IPS DF 19.7 (cell line): Measurements from ENCODE around the gene CHST7.
A peak's percentile ranks its signal among the peaks of the same experiment; 100 is the strongest.
"Not testable (repeated sequence)": the region's sequence is repeated elsewhere in the genome, so short reads cannot be mapped to it uniquely, and the experiment has no call there.

Experiments
- DNase-seq: peaks from one replicate; pipeline ENCODE4 v3.0.0-alpha.2; 2013; ENCODE audit warnings: low read depth, low spot score

CHST7 gene, protein sequence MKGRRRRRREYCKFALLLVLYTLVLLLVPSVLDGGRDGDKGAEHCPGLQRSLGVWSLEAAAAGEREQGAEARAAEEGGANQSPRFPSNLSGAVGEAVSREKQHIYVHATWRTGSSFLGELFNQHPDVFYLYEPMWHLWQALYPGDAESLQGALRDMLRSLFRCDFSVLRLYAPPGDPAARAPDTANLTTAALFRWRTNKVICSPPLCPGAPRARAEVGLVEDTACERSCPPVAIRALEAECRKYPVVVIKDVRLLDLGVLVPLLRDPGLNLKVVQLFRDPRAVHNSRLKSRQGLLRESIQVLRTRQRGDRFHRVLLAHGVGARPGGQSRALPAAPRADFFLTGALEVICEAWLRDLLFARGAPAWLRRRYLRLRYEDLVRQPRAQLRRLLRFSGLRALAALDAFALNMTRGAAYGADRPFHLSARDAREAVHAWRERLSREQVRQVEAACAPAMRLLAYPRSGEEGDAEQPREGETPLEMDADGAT

DNA sequence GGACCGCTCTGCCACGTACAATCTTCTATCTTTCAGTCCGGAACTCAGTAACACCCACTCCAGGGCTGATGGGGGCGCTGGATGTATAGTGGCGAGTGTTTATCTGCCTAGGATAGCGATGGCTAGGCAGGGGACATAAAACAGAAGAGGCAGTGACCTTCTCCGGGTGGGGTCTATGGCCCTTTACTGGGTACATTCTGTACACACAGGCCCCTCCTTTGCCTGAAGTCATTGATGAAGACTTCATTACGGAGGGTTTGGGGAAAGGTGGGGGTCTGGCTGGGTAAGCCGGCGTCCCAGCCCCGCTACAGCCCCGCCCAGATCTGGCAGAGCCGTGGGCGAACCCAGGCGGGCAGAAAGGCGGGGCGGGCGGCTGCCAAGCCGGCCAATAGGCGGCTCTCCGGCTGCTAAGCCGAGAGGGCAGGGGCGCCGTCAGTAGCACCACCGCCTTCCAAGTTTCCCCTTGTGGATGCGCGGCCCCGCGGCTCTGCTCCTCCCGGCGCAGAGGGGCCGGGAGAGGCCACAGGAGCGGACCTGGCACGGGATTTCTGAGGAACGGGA lies at the start of gene CHST7:
Gene CHST7, plus strand, starts transcription at position 435 of the 561 bp plus-strand sequence. CDS start 167 bp downstream, outside the sequence.
- no peak for DNase-seq

DNA sequence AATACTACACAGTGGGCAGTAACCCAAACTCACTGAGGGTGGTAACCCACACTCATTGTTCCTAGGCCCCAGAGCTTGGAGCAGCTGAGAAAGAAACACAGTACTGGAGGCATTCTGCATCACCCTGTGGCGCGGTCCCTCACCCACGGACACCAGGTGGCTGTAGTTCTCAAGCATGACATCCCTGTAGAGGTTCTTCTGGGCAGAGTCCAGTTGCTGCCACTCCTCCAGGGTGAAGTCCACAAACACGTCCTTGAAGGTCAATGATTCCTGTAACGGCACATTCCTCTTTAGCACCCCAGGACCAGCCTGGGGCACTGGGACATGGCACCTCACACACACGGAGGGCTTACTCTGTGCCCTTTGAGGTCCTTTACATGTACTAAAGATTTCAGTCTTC lies 44.9 kb upstream of the CHST7 start:
- not testable (repeated sequence) for DNase-seq

DNA sequence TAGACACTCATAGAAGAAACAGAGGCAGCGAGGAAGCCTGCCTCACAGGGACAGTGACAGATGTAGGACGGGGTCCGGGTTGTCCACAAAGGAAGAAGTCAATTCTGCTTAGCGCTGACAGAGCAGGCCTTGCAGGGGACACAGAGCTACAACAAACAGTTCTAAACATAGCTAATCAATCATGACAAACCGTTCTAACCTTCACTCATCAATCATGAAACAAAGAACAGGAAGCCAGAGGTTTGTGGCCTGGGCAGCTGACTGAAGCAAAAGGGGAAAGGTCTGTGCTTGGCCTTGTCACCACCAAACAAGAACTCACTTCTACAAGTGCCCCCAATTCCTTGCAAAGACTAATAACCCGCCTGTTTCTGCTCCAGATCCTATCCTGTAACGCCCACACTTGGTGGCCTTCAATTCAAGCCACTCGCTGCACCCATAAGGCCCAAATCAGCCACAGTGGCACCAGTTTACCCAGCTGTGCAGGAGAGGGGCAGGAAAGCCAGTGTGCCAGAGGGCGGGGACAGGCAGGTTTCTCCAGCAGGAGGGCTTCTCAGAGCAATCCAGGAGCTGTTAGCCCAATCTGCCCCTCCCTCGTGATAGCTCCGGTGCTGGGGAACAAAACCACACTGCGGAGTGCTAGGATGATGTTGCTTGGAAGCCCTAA lies 43.7 kb upstream of the CHST7 start:
- DNase-seq, result not testable (repeated sequence)

DNA sequence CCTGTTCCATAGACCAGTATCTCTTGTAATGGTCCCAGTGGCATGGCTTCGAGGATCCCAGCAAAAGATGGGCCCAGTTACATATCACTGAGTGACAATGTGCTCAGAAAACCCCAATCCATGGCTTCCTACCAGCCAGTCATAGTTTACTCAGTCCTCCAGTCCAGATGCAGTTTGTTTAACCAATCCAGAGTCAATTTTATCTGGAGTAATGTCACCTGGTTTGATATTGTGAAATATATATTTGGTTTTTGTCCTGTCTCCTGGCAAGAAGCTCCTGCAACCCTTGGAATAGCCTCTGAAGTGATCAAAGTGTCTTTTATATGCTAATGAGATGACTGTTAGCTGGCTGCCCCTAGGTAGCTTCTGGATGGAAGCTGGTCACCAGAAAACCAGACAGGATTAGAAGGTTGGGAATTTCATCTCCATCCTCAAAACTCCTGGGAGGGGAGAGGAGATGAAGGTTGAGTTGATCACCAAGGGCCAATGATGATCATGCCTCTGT lies 43.1 kb upstream of the CHST7 start:
- not testable (repeated sequence) for DNase-seq

DNA sequence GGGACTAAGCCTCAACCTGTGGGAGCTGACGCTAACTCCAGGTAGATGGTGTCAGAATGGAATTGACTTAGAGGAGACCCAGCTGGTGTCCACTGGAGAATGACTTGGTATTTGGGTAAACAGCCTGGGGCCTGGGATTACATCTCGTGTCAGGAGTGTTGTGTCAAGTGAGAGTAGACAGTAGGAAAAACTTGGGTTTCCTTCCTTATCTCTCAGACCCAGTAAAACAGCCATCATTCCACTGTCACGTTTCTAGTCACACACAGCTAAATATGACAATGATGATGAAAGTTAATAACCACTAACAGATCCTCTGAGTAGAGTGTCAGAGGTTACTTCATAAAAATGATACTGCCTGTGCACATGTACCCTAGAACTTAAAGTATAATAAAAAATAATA lies 42.1 kb upstream of the CHST7 start:
- DNase-seq, result no peak

DNA sequence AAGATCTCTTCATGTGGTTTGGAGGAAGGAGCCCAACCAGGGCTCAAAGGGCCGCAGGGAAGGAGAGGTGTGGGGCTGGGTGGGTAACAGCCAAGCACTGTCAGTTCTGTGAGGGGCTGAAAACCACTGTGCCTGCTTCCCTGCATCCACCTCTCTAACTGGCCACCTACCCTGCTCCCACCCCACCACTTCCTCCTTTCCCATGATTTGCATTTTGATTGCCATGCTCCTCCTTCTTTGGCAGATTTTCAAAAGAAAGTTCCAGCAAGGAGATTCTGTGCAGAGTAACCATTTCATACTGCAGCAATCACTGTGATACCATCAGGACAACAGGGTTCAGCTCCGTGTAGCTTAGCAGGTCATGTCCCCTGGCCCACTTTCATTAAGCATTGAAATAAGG lies 30.1 kb upstream of the CHST7 start:
- DNase-seq, result no peak

DNA sequence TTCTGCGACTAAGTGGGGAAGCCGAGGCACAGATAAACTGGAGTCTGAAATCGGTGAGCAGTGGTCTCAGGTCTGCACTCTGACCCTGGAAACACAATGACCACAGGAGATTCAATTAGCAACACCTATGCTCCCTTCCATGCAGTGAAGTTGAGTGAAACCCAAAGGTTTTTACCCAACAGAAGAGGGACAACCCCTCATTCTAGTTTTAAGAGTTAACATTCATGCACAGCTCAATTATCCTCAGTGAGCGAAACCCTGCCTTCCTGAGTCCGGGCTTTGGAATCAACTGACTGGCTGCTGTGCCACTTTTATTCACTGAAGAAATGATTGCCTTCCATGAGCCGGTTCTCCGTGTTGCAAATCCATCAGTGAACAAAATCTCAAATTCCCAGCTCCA lies 29.0 kb upstream of the CHST7 start:
- not testable (repeated sequence) for DNase-seq

DNA sequence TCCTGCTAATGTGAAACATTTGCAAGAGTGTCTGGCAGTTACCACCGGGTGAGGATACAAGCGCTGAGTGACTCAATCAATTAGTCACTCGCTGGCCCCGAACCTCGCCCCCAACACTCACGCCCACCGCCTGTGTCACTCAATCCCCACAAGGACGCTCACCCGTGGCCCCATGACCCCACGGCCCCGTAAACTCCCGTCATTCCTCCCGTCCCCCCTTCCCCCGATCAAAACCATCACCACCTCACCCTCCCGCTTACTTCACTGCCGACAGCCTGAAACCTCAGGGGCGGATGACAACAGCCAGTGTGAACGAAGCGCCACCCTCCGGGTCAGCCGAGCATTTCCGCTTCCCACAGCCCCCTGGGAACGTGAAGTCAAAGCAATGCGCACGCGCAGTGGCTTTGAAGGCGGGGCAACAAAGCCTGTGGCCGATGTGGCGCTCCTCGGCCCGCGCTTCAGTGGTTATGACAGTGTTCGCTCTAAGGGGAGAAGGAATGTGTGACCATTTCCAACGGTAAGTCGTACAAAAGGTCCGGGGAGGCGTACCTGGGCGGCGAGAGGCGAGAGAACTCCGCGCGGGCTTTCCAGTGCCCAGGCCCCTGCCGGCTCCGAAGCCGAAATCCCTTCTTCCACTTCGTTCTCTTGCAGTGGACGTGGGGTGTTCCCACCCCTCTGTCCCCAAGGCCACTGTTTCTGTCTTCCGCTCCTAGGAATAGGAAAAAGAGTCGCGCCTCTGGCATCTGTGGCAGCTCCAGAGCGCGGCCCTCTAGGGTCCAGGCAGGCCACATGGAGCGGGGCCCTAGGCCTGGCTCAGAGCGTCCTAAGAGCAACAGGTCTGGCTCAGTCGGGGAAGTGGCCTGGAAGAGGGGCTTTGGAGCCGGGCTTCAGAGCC lies 28.2 kb upstream of the CHST7 start, which contains the start of gene ZNF674:
Gene ZNF674, minus strand, starts transcription at position 311 of the 895 bp plus-strand sequence. CDS start 3,334 bp downstream, outside the sequence.
- DNase-seq, result peak; percentile 54

DNA sequence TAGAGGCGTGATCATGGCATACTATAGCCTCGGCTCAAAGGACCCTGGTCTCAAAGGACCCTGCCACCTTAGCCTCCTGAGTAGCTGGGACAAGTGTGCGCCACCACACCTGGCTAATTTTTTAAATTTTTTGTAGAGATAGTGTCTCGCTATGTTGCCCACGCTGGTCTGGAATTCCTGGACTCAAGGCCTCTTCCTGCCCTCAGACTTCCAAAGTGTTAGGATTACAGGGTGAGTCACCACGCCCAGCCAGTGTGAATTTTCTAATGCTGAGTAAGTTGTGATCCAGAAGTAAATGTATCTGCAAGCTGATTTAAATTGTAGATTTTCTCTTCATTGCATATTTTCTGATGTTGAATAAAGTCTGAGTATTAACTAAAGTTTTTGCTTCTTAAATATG lies 25.7 kb upstream of the CHST7 start:
- DNase-seq, result no peak

DNA sequence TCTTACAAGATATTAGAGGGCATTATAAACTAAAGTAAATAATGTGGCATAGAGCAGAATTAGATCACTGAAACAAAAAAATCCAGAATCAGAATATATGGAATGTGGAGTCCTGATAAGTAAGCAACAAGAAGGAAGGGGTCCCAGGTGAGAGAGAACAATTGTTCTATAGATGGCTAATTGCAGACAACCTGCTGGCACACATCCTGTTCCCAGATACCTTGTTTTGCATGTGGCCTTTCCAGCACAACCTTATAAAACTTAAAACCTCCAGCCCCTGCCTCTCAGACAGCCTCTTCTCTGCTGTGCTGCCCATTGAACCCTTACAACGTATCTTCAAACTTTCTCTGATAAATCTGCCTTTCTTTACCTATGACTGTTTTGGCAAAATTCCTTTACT lies 23.7 kb upstream of the CHST7 start:
- no peak for DNase-seq

DNA sequence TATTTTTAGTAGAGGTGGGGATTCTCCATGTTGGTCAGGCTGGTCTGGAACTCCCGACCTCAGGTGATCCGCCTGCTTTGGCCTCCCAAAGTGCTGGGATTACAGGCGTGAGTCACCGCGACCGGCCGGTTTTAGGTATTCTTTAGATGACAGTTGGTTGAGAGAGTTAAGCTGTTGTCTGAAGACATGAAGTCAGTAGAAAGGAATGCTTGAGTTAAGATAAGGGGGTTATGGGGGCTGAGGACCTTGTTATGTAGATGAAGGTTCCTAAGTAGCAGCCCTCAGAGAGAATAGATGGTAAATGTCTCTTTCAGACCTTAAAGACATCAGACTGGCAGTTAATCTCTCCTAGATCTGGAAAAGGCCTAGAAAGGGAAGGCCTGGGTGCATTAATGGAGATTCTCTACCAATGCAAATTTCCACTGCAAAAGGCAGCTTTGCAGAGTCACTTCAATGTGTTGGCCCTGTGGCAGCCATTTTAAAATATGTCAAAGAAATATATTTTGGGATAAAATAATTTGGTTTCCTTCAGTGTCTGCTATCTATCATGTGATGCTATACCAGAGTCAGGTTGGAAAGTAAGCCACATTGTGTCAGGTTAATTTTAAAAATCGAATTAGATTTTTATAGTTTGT lies 22.0 kb upstream of the CHST7 start:
- DNase-seq, result peak; percentile 93

DNA sequence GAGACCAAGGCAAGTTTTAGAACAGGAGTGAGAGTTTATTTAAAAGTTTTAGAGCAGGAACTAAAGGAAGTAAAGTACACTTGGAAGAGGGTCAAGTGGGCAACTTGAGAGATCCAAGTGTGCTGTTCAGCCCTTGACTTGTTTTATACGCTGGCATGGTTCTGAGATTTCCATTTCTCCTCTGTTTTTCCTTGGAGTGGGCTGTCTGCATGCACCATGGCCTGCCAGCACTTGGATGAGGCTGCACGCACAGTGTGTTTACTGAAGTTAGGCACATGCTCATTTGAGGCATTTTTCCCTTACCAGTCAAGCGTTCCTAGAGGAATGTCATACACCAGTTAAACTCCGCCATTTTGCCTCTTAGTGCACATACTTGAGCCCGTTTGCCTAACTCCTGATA lies 19.6 kb upstream of the CHST7 start:
- no peak for DNase-seq

DNA sequence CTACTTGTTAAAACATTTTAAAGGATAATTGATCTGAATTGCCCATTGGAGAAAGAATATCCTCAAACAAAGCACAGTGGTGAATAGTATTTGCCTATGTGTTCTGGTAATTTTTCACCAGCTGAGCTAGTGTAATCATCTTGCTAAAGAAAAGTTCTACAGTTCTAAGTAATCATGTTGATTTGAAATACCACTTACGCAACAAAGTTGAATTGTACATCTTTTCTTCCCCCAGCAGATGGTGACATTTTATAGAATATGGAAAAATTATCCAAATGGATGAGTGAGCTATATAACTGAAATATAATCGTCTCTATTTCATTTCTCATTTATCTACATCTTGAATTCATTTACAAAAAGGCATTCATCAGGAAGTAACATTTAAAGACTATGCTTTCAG lies 18.6 kb upstream of the CHST7 start:
- no peak for DNase-seq

DNA sequence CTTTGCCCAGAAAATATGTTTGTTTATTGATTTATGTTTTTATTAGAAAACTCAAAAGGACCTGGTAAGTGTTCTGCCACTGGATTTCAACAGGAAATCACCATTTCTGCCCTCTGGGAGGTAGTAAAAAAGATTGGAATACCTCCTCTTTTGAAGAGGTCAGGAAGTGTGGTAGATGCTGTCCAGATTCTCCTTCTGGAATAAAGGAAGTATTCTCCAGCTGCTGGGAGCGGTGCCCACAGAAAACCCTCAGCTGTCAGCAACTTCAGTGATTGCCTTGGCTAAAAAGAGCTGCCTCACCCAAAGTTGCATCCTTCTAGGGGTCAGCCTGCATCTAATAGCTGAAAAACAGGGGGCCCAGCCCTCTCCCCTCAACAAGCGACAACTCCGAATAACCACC lies 14.5 kb upstream of the CHST7 start:
- DNase-seq, result no peak

DNA sequence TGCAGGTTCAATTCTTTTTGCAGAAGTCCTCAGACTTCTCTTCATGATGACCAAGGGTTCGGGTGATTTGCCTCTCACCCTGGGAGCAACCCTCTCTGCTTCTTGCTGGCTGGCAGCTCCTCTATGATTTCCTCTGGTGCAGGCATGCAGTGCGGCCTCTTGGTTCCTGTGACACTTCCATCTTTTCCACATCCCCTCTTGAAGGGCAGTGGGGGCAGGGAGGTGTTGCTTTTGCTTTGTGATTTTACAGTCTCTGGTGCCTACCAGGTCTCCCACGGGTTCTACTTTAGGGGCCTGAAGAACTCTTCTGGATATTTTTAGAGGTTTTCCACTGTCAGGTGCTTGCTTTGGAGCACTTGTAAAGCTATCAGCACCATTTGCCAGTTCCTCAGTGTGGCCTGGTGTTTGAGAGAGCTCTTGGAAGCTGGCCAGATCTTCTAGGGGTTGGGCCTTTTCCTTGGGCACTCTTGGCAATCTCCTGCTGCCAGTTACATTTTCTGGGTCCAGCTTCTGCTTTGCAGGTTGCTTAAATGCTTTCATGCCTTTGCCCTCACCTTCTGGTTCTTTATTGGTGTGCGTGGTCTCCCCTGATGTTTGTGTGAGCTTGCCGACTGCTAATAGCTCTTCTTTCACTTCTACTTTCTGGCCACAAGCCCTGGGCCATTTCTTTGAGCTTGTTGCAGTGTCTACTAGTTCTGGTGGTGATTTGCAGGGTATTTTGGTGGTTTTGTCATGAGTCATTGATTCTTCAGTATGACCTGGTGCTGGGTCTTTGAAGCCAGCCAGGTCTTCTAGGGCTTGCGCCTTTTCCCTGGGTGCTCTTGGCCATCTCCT lies 11.5 kb upstream of the CHST7 start:
- DNase-seq, result no peak

DNA sequence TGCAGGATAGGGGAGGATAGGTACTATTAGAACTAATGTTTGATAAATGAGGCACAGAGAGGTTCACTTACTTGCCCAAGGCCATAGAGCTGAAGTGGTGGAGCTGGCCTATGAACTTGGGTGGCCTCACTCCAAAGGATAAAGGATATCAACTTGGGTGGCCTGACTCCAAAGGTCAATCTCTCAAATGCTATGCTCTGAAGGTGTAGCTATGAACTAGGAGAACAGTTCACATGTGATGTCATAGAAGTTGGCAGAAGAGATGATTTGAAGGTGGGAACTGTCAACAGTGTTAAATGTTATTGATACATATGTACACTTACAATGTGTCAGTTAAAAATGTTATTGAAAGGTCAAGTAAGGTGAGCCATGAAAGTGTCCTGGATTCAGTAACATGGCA lies 6.2 kb upstream of the CHST7 start:
- DNase-seq, result no peak

DNA sequence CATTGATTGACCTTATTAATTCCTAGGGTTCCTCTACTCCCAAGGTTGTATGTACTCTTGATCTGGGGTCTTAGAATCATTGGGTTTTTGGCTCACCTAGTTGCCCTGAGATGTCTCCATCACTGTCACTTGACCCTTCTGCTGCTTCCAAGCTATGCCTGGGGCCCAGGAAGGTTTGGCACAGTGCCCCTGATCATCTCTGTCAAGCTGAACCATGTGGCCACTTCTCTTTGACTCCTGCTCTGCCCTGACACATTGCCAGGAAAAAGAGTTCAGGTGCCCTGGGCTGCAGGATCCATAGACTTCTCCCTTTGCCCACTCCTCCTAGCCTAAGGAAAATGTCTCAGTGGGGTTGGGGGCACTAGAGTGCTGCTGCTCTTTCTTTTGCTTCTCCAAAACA lies 3.9 kb upstream of the CHST7 start:
- no peak for DNase-seq

DNA sequence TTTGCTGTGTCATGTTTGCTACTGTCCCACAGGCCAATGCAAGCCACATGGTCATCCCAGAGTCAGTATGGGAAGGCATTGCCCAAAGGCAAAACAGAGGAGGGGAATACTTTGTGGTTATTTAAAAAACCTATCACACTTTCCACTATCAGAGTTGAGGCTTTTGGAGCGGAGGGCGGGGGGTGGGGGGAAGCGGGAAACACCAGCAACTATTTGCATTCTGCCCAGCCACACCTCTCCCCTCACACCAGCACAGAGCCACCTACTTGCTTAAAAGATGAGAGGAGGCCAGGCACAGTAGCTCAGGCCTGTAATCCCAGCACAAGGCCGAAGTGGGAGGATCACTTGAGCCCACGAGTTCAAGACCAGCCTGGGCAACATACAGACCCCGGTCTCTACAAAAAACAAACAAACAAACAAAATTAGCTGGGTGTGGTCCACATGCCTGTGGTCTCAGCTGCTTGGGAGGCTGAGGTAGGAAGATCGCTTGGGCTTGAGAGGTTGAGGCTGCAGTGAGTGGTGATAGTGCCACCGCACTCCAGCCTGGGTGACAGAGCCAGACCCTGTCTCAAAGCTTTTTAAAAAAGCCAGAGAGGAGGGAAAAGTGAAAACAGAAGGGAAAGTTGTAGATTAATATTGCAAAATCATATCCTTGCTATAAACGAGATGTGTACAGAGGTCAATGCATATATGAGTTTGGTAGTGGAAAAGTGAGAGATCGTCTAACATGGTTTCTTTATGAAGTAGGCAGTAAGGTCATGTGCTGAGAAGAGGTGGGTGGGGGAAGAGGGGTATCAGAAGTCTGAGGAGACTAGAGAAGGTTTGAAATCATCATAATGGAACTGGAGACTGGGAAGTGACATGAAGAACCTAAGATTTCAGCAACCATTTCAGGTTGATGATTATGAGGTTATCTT lies 1.9 kb upstream of the CHST7 start:
- no peak for DNase-seq
